ENCODE measurements around the gene CRYGB. TPM values are rescaled to one million over a fixed set of nuclear protein-coding genes. Genes with fewer than 3 reads are reported as not detected.

CRYGB gene
- polyA plus RNA-seq, 1 of the 3 experiments (the other 2 are of a cell fraction), result not detected

GRCh38 chr2:208183972-208184705 lies 38.2 kb upstream of the CRYGB start:
- H2AFZ ChIP-seq (ENCODE audit: low read depth), result no peak overlapping the region

GRCh38 chr2:208183526-208183925 lies 37.6 kb upstream of the CRYGB start:
- DNase-seq, result no peak
- Histone ChIP-seq H3K27me3 (ENCODE audit: insufficient read depth) (no peaks in the 10 kb centered on the region), H3K4me3 (ENCODE audit: low read depth in 2 of 2, low read length in 1 of 2) (no peak overlapping the region), H3K27ac (ENCODE audit: low read depth in 2 of 2, low read length in 1 of 2) (no peak overlapping the region), H3K36me3 (replicated peaks in 1 of 2; ENCODE audit: control insufficient read depth in 1 of 2, insufficient read depth in 2 of 2, low read length in 1 of 2) (no peaks in the 10 kb centered on the region), H3K9me2 (no peaks in the 10 kb centered on the region), H3K9me3 (no peaks in the 10 kb centered on the region), H4K20me1 (ENCODE audit: insufficient read depth) (no peaks in the 10 kb centered on the region), H3F3A (replicated peaks; ENCODE audit: insufficient read depth) (no peaks in the 10 kb centered on the region), H3K4me1 (ENCODE audit: control insufficient read depth in 1 of 2, insufficient read depth in 2 of 2, low read depth in 1 of 2, low read length in 1 of 2) (no peaks in the 10 kb centered on the region; a peak in 1 of 4 replicates), H3K9ac (no peak overlapping the region), H2AFZ (ENCODE audit: low read depth) (no peak overlapping the region), H3K79me2 (ENCODE audit: insufficient read depth) (no peaks in the 10 kb centered on the region), H3K4me2 (no peak overlapping the region)
- CTCF ChIA-PET, result interaction anchor here (0.6 to 1.9 kb wide), 2 partner anchors 8 to 70 kb away, joined by 3 to 5 read pairs; no protein-coding TSS in a partner anchor
- POLR2A ChIA-PET, result no interaction called here
- WGBS (ENCODE audit: low lambda C conversion rate), result 91% methylated on average over 7 of the region's 7 CpGs
- TF ChIP-seq ZBTB33 (IDR thresholded peaks at IDR 0.05; ENCODE audit: borderline replicate concordance, low read depth) (no peak), FOXJ3 (CRISPR knock-in tag; IDR thresholded peaks at IDR 0.05) (no peak), RFX5 (IDR thresholded peaks at IDR 0.05; ENCODE audit: low read length) (no peak), CHD2 (IDR thresholded peaks at IDR 0.05; ENCODE audit: low read length, partially characterized antibody) (no peak), RXRA (IDR thresholded peaks at IDR 0.05; ENCODE audit: borderline replicate concordance, low read depth) (no peak), SIN3A (IDR thresholded peaks at IDR 0.05; ENCODE audit: borderline replicate concordance, low read depth, low read length) (no peak), MAX (IDR thresholded peaks at IDR 0.05; ENCODE audit: low read depth) (no peak), NFIC (IDR thresholded peaks at IDR 0.05; ENCODE audit: borderline replicate concordance) (no peak)

More at GRCh38 chr2:208183972-208184705, 38.2 kb upstream of the CRYGB start:
- no peaks in the 10 kb centered on the region for H3F3A ChIP-seq (replicated peaks; ENCODE audit: insufficient read depth)
- H3K9ac ChIP-seq, result no peak overlapping the region
- H3K9me3 ChIP-seq, result no peaks in the 10 kb centered on the region
- H3K27ac ChIP-seq (ENCODE audit: low read depth in 2 of 2, low read length in 1 of 2), result no peak overlapping the region
- no peaks in the 10 kb centered on the region for H3K79me2 ChIP-seq (ENCODE audit: insufficient read depth)
- 64% methylated on average over 12 of the region's 12 CpGs for WGBS (ENCODE audit: low lambda C conversion rate)
- no peaks in the 10 kb centered on the region for H3K27me3 ChIP-seq (ENCODE audit: insufficient read depth)
- TF ChIP-seq RFX5 (IDR thresholded peaks at IDR 0.05; ENCODE audit: low read length) (no peak), GATA2 (CRISPR knock-in tag; IDR thresholded peaks at IDR 0.05) (no peak), JUND (IDR thresholded peaks at IDR 0.05) (no peak), SMC3 (IDR thresholded peaks at IDR 0.05; ENCODE audit: low read depth, low read length) (no peak), USF1 (IDR thresholded peaks at IDR 0.05; ENCODE audit: borderline replicate concordance, low read depth) (no peak), NFIC (IDR thresholded peaks at IDR 0.05; ENCODE audit: borderline replicate concordance) (no peak), ZBTB33 (IDR thresholded peaks at IDR 0.05; ENCODE audit: borderline replicate concordance, low read depth) (no peak), YY1 (IDR thresholded peaks at IDR 0.05; ENCODE audit: low read depth) (no peak), RAD21 (IDR thresholded peaks at IDR 0.05; ENCODE audit: low read length) (no peak), EP300 (IDR thresholded peaks at IDR 0.05; ENCODE audit: borderline replicate concordance in 1 of 2, low read depth in 1 of 2, low read length in 1 of 2) (no peak)
- CTCF ChIA-PET, result interaction anchor here (0.6 to 1.9 kb wide), 2 partner anchors 9 to 70 kb away, joined by 3 to 5 read pairs; no protein-coding TSS in a partner anchor
- H3K36me3 ChIP-seq (replicated peaks in 1 of 2; ENCODE audit: control insufficient read depth in 1 of 2, insufficient read depth in 2 of 2, low read length in 1 of 2), result no peaks in the 10 kb centered on the region
- H4K20me1 ChIP-seq (ENCODE audit: insufficient read depth), result no peaks in the 10 kb centered on the region
- no peak overlapping the region for H3K4me3 ChIP-seq (ENCODE audit: low read depth in 2 of 2, low read length in 1 of 2)
- H3K9me2 ChIP-seq, result no peaks in the 10 kb centered on the region
- no peak overlapping the region for H3K4me2 ChIP-seq
- no peak for DNase-seq
- POLR2A ChIA-PET, result no interaction called here
- H3K4me1 ChIP-seq (ENCODE audit: control insufficient read depth in 1 of 2, insufficient read depth in 2 of 2, low read depth in 1 of 2, low read length in 1 of 2), result no peaks in the 10 kb centered on the region; a peak in 1 of 4 replicates
